CD4-positive, alpha-beta T cell treated with Interleukin-2 at 100 ng/mL for 4 hours (primary cell): Measurements from ENCODE around the gene ZNF135.

Source experiments
- DNase-seq: peaks from one replicate; pipeline ENCODE4 v3.0.0-alpha.2; 2020; ENCODE audit warnings: low spot score

The ZNF135 gene

DNA sequence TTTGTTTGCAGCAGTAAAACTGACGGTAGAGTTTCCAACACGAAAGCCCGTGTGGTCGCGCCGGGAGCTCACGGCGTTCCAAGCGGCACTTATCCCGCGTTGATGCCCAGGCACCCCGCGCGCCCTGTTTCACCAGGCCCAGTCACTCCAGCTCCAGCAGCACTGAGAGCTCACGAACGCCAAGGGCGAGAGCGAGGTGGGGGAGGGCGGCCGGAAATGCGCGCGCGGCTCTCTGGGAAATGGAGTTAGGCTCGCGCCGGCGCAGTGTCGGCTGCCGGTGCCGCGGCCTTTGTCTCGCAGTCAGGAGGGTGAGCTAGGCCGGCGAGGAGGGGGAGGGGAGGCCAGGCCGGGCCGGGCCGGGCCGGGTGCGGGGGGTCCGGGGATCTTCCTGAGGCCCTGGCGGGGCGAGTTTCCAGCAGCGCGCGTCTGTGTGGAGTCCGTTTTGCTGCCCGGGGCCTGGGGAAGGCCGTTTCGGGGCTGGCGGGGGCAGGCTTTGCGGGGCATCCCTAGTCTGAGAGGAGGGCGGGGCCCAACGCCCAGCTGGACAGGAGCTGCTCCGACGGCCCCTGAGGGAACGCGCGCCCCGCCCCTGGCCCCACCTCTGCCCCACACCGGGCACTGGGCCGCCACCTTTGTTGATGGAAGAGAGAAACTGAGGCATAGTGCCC lies at the start of gene ZNF135:
Gene ZNF135 (plus strand): TSS at position 280 of the 668 bp plus-strand sequence. CDS start 721 bp downstream, outside the sequence.
- DNase-seq = peak; percentile 25

- no peak for DNase-seq
Observed at GRCh38 chr19:58009301-58009665, 49.8 kb upstream of the ZNF135 start.

- DNase-seq = peak; percentile 63
Observed at GRCh38 chr19:58009666-58010301, 49.3 kb upstream of the ZNF135 start.

GRCh38 chr19:58010507-58010906 lies 48.6 kb upstream of the ZNF135 start:
- DNase-seq = no peak

DNA sequence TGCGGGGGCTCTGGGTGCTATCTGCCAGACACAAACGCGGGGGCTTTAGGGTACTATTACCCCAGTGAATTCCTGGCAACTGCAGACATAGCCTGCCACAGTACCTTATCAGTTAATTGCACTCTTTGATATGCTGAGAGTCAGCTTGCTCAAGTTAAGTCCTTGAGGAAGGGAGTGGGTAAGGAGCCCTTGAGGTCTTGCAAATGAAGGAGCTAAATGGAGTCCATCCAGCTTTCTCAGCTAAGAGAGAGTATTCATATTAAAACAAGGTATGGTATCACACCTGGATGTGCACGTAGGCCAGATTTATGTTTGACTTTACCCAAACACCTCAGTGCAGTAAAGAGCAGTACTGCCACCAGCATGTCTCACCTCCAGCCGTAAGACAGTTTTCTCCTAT lies 44.9 kb upstream of the ZNF135 start:
- DNase-seq = no peak

- no peak for DNase-seq
Observed at GRCh38 chr19:58020129-58020528, 39.0 kb upstream of the ZNF135 start.

- DNase-seq = peak; percentile 45
Observed at GRCh38 chr19:58021541-58022282, 37.4 kb upstream of the ZNF135 start.

GRCh38 chr19:58022283-58022660 lies 36.8 kb upstream of the ZNF135 start:
- DNase-seq = no peak

DNA sequence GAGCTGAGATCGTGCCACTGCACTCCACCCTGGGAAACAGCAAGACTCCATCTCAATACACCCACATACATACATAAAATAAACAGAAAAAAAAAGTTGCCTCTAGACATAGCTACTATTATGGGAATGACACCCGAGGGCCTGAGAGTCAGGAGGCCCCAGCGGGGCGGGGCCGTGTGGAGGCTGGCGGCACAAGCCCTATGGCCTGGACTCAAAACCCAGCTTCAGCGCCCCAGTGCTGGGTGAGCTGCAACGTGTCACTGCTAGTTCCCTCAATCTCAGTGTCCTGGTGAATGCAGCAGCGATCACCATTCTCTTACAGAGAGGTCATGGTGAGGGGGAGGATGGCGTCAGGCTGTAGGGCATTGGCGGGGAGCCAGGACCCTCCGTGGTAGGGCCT lies 34.4 kb upstream of the ZNF135 start:
- DNase-seq = no peak

DNA sequence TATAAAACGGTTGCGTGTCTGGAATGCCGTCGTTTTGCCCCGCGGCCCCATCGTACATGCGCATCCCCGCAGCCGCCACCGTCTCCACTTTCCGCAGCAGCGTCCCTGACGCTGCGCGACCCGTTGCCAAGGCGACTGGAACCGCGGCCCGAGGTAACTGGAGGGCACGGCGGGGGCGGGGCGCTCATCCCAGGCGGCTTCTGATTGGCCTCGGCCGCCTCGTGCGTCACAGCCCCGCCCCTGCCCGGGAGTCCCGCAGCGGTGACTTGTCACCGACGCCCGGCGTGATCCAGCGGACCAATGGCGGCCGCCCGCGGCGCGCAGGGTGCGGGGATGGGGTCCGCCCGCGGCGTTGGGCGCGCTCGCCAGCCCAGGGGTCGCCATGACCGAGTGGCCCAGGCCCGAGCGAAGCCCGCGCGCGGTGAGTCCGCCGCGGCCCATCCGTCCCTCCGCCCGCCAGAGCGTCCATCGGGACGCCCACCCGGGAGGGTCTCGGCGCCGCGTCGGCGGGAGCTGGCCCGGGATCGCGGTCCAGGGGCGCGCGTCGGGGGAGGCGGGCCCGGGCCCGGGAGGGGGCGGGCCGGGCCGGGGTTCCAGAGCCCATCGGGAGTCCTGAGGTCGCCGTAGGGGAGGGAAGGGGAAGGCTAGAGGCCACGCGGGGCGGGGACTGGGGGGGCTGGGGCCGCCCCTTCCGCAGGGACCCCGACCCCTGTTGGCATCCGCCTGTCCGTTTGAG lies 25.2 kb upstream of the ZNF135 start, which contains the start of gene ZSCAN1:
Gene ZSCAN1 (plus strand): TSS at position 285 of the 736 bp plus-strand sequence. CDS start 3,812 bp downstream, outside the sequence.
- DNase-seq = no peak

- DNase-seq = no peak
Observed at GRCh38 chr19:58034477-58034793, 24.6 kb upstream of the ZNF135 start.

- no peak for DNase-seq
Observed at GRCh38 chr19:58035863-58036262, 23.2 kb upstream of the ZNF135 start.

GRCh38 chr19:58037927-58038687 lies 21.0 kb upstream of the ZNF135 start:
- no peak for DNase-seq

- DNase-seq = no peak
Observed at GRCh38 chr19:58038688-58039204, 20.3 kb upstream of the ZNF135 start.

- DNase-seq = no peak
Observed at GRCh38 chr19:58040751-58041525, 18.1 kb upstream of the ZNF135 start.

DNA sequence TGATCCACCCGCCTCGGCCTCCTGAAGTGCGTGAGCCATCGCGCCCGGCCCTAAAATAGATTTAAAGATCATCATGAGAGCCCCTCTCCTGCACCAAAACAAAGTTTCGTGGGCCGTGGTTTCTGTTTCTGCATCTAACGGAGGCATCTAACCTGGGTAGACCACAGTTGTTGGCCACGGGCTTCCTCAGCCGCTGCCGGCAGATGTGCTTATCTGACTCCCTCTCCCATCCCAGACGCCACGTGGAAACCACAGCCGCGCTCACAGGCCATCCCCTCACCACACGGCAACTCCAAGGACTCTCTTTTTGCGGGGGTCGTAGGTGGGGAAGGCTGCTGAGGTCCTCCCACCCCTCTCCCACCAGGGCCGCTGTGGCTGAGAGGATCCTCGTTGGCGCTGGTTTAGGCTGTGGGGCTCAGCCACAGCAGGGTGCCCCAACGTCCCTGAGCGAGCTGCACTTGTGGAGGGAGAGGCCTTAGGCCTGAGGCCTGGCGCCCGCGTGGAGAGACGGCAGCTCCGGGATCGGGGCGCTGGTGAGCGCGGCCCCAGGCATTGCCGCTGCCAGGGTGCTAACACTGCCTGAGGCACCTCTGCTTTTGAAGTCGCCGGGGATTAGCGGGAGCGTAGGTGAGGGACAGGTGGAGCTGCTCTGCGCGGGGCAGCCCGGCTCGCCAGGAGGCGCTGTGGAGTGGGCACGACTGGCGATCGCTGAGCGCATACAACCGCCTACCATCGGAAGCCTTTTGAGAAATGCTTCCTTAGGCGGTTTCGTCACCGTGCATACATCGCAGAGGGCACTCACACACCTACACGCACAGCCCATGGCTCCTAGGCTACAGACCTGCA lies 16.4 kb upstream of the ZNF135 start:
- DNase-seq = no peak

GRCh38 chr19:58044391-58044790 lies 14.7 kb upstream of the ZNF135 start:
- no peak for DNase-seq

- DNase-seq = no peak
Observed at GRCh38 chr19:58044886-58045285, 14.2 kb upstream of the ZNF135 start.

DNA sequence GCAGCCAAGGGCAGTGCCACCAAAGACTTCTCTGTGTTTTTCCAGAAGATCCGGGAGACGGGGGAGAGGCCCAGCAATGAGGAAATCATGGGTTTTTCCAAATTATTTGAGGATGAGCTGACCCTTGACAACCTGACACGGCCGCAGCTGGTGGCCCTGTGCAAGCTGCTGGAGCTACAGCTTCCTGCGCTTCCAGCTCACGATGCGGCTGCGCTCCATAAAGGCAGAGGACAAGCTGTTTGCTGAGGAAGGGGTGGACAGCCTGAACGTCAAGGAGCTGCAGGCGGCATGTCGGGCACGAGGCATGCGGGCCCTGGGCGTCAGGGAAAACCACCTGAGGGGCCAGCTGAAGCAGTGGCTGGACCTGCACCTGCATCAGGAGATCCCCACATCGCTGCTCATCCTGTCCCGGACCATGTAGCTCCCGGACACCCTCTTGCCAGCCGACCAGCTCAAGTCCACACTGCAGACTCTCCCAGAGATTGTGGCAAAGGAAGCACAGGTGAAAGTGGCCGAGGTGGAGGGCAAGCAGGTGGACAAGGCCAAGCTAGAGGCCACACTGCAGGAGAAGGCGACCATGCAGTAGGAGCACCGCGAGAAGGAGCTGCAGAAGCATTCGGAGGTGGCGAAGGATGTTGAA lies 13.6 kb upstream of the ZNF135 start:
- DNase-seq = no peak
